ENCODE measurements around the gene EXOC7.
"Not testable (repeated sequence)": the region's sequence is repeated elsewhere in the genome, so short reads cannot be mapped to it uniquely, and the experiment has no call there.

The EXOC7 gene

GRCh38 chr17:76072148-76072858 is 31.3 kb downstream of the EXOC7 start, which contains the start of gene SRP68:
Gene SRP68, minus strand, starts transcription at chr17:76072517. Its CDS starts 26 bp downstream, at chr17:76072491.
- Histone ChIP-seq H3K36me3 (replicated peaks) (peaks cover 7% of the 10 kb centered on the region), H3K9me3 (no peaks in the 10 kb centered on the region), H3K4me1 (peaks cover 8% of the 10 kb centered on the region), H3K4me3 (peak within 1 kb of the TSS; percentile 64), H3K27me3 (ENCODE audit: low read depth) (no peaks in the 10 kb centered on the region; the same call in 1 of the 2 replicates)
- peak; percentile 91 to 96 for DNase-seq (ENCODE audit: low spot score in 2 of 2)
- in situ Hi-C loops (cut with MboI; ENCODE audit: low sequenced_read_pairs): no loop called here

- Histone ChIP-seq H3K4me3 (peak overlapping the region; percentile 64), H3K36me3 (replicated peaks) (peaks cover 14% of the 10 kb centered on the region), H3K27me3 (ENCODE audit: low read depth) (no peaks in the 10 kb centered on the region; the same call in 1 of the 2 replicates), H3K9me3 (no peaks in the 10 kb centered on the region), H3K4me1 (peaks cover 8% of the 10 kb centered on the region)
- DNase-seq (ENCODE audit: low spot score in 2 of 2): no peak
- in situ Hi-C loops (cut with MboI; ENCODE audit: low sequenced_read_pairs): no loop called here
Observed at GRCh38 chr17:76071531-76072147, 31.9 kb downstream of the EXOC7 start.

- peaks cover 62% of the 10 kb centered on the region for H3K36me3 ChIP-seq (replicated peaks)
- no peak overlapping the region for H3K4me3 ChIP-seq
- H3K9me3 ChIP-seq: no peaks in the 10 kb centered on the region
Observed at GRCh38 chr17:76065775-76066174, 37.8 kb downstream of the EXOC7 start.

GRCh38 chr17:76063875-76064546 is 39.6 kb downstream of the EXOC7 start:
- in situ Hi-C loops (cut with MboI; ENCODE audit: low sequenced_read_pairs): no loop called here
- Histone ChIP-seq H3K4me1 (no peaks in the 10 kb centered on the region; the same call in 1 of the 2 replicates), H3K36me3 (replicated peaks) (peaks cover 73% of the 10 kb centered on the region), H3K9me3 (no peaks in the 10 kb centered on the region), H3K27me3 (ENCODE audit: low read depth) (no peaks in the 10 kb centered on the region), H3K4me3 (no peak overlapping the region)
- no peak for DNase-seq (ENCODE audit: low spot score in 2 of 2)

More at GRCh38 chr17:76065775-76066174, 37.8 kb downstream of the EXOC7 start:
- in situ Hi-C loops (cut with MboI; ENCODE audit: low sequenced_read_pairs): no loop called here
- peak in 1 of 2 experiments; percentile 50 for DNase-seq (ENCODE audit: low spot score in 2 of 2)
- Histone ChIP-seq H3K27me3 (ENCODE audit: low read depth) (no peaks in the 10 kb centered on the region), H3K4me1 (peaks cover under 1% of the 10 kb centered on the region)

GRCh38 chr17:76058264-76058663 is 45.3 kb downstream of the EXOC7 start:
- DNase-seq (ENCODE audit: low spot score in 2 of 2); H3K4me3 ChIP-seq; H3K4me1 ChIP-seq; in situ Hi-C loops (cut with MboI; ENCODE audit: low sequenced_read_pairs); H3K27me3 ChIP-seq (ENCODE audit: low read depth); H3K9me3 ChIP-seq: not testable (repeated sequence)
- H3K36me3 ChIP-seq (replicated peaks): peaks cover 70% of the 10 kb centered on the region

GRCh38 chr17:76056882-76057281 is 46.7 kb downstream of the EXOC7 start:
- H3K9me3 ChIP-seq: no peaks in the 10 kb centered on the region

GRCh38 chr17:76054112-76054476 is 49.5 kb downstream of the EXOC7 start:
- DNase-seq (ENCODE audit: low spot score in 2 of 2): no peak
- Histone ChIP-seq H3K4me1 (no peaks in the 10 kb centered on the region), H3K36me3 (replicated peaks) (peaks cover 68% of the 10 kb centered on the region), H3K9me3 (no peaks in the 10 kb centered on the region), H3K4me3 (no peak overlapping the region), H3K27me3 (ENCODE audit: low read depth) (no peaks in the 10 kb centered on the region)
- in situ Hi-C loops (cut with MboI; ENCODE audit: low sequenced_read_pairs): no loop called here

More at GRCh38 chr17:76056882-76057281, 46.7 kb downstream of the EXOC7 start:
- Histone ChIP-seq H3K36me3 (replicated peaks) (peaks cover 65% of the 10 kb centered on the region), H3K27me3 (ENCODE audit: low read depth) (no peaks in the 10 kb centered on the region), H3K4me1 (no peaks in the 10 kb centered on the region), H3K4me3 (no peak overlapping the region)
- no peak for DNase-seq (ENCODE audit: low spot score in 2 of 2)
- in situ Hi-C loops (cut with MboI; ENCODE audit: low sequenced_read_pairs): no loop called here

GRCh38 chr17:76053246-76054111 is 50.1 kb downstream of the EXOC7 start:
- Histone ChIP-seq H3K4me3 (no peak overlapping the region), H3K36me3 (replicated peaks) (peaks cover 68% of the 10 kb centered on the region), H3K4me1 (no peaks in the 10 kb centered on the region), H3K27me3 (ENCODE audit: low read depth) (no peaks in the 10 kb centered on the region), H3K9me3 (no peaks in the 10 kb centered on the region)
- in situ Hi-C loops (cut with MboI; ENCODE audit: low sequenced_read_pairs): no loop called here
- DNase-seq (ENCODE audit: low spot score in 2 of 2): no peak

GRCh38 chr17:76051561-76051960 is 52.0 kb downstream of the EXOC7 start:
- peaks cover 66% of the 10 kb centered on the region for H3K36me3 ChIP-seq (replicated peaks)
- no peaks in the 10 kb centered on the region for H3K27me3 ChIP-seq (ENCODE audit: low read depth)
- H3K4me1 ChIP-seq: no peaks in the 10 kb centered on the region
- no peak overlapping the region for H3K4me3 ChIP-seq
- DNase-seq (ENCODE audit: low spot score in 2 of 2): no peak
- in situ Hi-C loops (cut with MboI; ENCODE audit: low sequenced_read_pairs): no loop called here
- no peaks in the 10 kb centered on the region for H3K9me3 ChIP-seq

GRCh38 chr17:76050538-76051467 is 52.8 kb downstream of the EXOC7 start:
- peaks cover 64% of the 10 kb centered on the region for H3K36me3 ChIP-seq (replicated peaks)
- no peaks in the 10 kb centered on the region for H3K9me3 ChIP-seq
- no peak for DNase-seq (ENCODE audit: low spot score in 2 of 2)
- H3K4me1 ChIP-seq: no peaks in the 10 kb centered on the region
- in situ Hi-C loops (cut with MboI; ENCODE audit: low sequenced_read_pairs): no loop called here
- no peaks in the 10 kb centered on the region for H3K27me3 ChIP-seq (ENCODE audit: low read depth)
- no peak overlapping the region for H3K4me3 ChIP-seq

- no peaks in the 10 kb centered on the region for H3K4me1 ChIP-seq
Observed at GRCh38 chr17:76049836-76050537, 53.6 kb downstream of the EXOC7 start.

GRCh38 chr17:76049239-76049638 is 54.3 kb downstream of the EXOC7 start:
- no peaks in the 10 kb centered on the region for H3K4me1 ChIP-seq
- H3K9me3 ChIP-seq: no peaks in the 10 kb centered on the region
- in situ Hi-C loops (cut with MboI; ENCODE audit: low sequenced_read_pairs): no loop called here
- no peak overlapping the region for H3K4me3 ChIP-seq
- DNase-seq (ENCODE audit: low spot score in 2 of 2): no peak
- H3K27me3 ChIP-seq (ENCODE audit: low read depth): no peaks in the 10 kb centered on the region
- peaks cover 72% of the 10 kb centered on the region for H3K36me3 ChIP-seq (replicated peaks)

More at GRCh38 chr17:76049836-76050537, 53.6 kb downstream of the EXOC7 start:
- DNase-seq (ENCODE audit: low spot score in 2 of 2): no peak
- H3K4me3 ChIP-seq: no peak overlapping the region
- no peaks in the 10 kb centered on the region for H3K9me3 ChIP-seq
- H3K27me3 ChIP-seq (ENCODE audit: low read depth): no peaks in the 10 kb centered on the region
- in situ Hi-C loops (cut with MboI; ENCODE audit: low sequenced_read_pairs): no loop called here
- peaks cover 64% of the 10 kb centered on the region for H3K36me3 ChIP-seq (replicated peaks)

Measured in HAP-1 (cell line).